ENCODE results near the gene LRRN4. TPM values are rescaled to one million over a fixed set of nuclear protein-coding genes. Genes with fewer than 3 reads are reported as not detected.

The LRRN4 gene
- total RNA-seq, 4 donors from 2014 or later, result not detected

DNA sequence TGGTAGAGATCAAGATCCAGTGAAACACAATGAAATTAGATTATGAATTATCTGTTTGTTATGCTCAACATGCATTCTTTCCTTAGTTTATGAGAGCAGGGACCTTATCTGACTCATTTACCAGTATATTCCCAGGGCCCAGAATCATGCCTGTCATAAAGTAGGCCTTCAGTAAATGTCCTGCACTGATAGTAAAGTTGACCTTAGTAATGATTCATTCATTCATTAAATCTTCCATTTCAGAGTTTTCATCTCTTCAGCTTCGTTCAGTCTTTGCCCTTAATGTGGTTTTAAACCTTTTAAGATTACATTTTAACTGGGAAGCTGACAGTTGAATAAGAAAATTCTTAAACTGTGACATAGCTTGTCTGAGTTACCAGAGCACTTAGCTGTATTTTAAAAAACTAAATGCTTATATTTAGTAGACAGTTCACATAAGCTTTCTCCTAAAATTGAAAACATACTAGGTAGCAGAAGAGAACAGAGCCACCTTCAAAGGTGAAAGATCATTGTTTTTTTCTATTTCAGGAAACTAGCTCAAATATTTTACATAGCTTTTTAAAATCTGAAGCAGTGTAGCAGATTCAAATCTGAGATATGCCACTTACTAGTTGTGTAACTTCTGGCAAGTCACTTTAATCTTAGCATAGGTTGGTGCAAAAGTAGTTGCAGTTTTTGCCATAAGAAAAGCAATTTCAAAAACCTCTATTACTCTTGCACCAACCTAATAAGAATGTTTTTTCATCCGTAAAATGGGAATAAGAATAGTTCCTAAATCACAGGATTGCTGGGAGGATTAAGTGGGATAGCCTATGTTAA is 62.0 kb downstream of the LRRN4 start:
- TF ChIP-seq, protein P1, sequence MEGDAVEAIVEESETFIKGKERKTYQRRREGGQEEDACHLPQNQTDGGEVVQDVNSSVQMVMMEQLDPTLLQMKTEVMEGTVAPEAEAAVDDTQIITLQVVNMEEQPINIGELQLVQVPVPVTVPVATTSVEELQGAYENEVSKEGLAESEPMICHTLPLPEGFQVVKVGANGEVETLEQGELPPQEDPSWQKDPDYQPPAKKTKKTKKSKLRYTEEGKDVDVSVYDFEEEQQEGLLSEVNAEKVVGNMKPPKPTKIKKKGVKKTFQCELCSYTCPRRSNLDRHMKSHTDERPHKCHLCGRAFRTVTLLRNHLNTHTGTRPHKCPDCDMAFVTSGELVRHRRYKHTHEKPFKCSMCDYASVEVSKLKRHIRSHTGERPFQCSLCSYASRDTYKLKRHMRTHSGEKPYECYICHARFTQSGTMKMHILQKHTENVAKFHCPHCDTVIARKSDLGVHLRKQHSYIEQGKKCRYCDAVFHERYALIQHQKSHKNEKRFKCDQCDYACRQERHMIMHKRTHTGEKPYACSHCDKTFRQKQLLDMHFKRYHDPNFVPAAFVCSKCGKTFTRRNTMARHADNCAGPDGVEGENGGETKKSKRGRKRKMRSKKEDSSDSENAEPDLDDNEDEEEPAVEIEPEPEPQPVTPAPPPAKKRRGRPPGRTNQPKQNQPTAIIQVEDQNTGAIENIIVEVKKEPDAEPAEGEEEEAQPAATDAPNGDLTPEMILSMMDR (IDR thresholded peaks at IDR 0.05), result no peak
- TF ChIP-seq POLR2A (IDR thresholded peaks at IDR 0.05), result no peak
- no peak overlapping the region for H3K4me3 ChIP-seq (ENCODE audit: low read depth, poor library complexity, severe bottlenecking)
- intact Hi-C loops (cut with DNase I; ENCODE audit: low total_unique reads), result no loop called here
- 90 to 94% methylated on average over 2 of the region's 2 CpGs for WGBS, 2 donors
- no peak for DNase-seq (ENCODE audit: low spot score in 2 of 2)

DNA sequence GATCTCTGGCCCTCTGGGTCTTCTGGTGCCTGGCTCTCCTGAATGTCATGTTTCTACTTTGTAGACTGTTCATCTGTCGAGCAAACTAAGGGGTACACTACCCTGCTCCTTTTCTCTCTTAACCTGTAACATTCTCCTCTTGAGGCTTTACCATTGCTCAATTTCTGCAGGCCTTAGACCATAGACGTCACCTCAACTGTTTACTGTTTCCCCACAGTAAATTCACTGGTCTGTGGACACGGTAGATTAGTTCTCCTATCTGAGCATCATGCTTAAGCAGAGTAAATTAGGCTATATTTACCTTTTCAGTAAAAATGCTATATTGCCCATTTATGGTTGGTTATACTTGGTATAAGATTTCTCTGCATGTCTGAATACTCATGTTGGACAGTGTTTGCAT is 62.9 kb downstream of the LRRN4 start:
- 95 to 96% methylated on average over 3 of the region's 3 CpGs for WGBS, 2 donors
- intact Hi-C loops (cut with DNase I; ENCODE audit: low total_unique reads), result no loop called here

More for the DNA sequence above, 62.9 kb downstream of the LRRN4 start:
- no peak overlapping the region for H3K4me3 ChIP-seq (ENCODE audit: low read depth, poor library complexity, severe bottlenecking)
- DNase-seq (ENCODE audit: low spot score in 2 of 2), result no peak
- TF ChIP-seq POLR2A (IDR thresholded peaks at IDR 0.05), result no peak
- TF ChIP-seq, protein P1 (IDR thresholded peaks at IDR 0.05), result no peak

Other genes starting within 250 kb of the LRRN4 start
- under 1 TPM in 1 of 4 donors, not detected in 3; 0.13 TPM for gene CHGB, start 142.6 kb downstream of the LRRN4 start, total RNA-seq
- 10 to 100 TPM; 10.2 to 16.1 (median 11.4) TPM for gene TRMT6, start 103.5 kb downstream of the LRRN4 start, total RNA-seq
- gene MCM8, start 103.4 kb downstream of the LRRN4 start, total RNA-seq, result 1 to 10 TPM; 2.4 to 5.1 (median 4.3) TPM
- 10 to 100 TPM; 23.0 to 29.0 (median 25.3) TPM for gene CRLS1, start 47.9 kb downstream of the LRRN4 start, total RNA-seq
- gene FERMT1, start 69.0 kb upstream of the LRRN4 start, total RNA-seq, result 10 to 100 TPM; 24.2 to 33.0 (median 27.8) TPM

All from lower leg skin (tissue), 4 donors.